ENCODE results near the gene PRKCA.

Gene PRKCA

GRCh38 chr17:66843627-66844026 lies 541.2 kb downstream of the PRKCA start:
- no peak overlapping the region for H3K4me2 ChIP-seq (ENCODE audit: low read length)
- no peaks in the 10 kb centered on the region for H3K27me3 ChIP-seq (ENCODE audit: low read depth, low read length)
- H3K36me3 ChIP-seq (replicated peaks; ENCODE audit: low read depth, low read length), result no peaks in the 10 kb centered on the region
- no peaks in the 10 kb centered on the region for H3K9me3 ChIP-seq (ENCODE audit: insufficient read depth, low read length)
- no peaks in the 10 kb centered on the region for H4K20me1 ChIP-seq (ENCODE audit: insufficient read depth, low read length)
- H3K9ac ChIP-seq (ENCODE audit: low read length), result no peak overlapping the region
- H2AFZ ChIP-seq (ENCODE audit: low read depth, low read length), result no peak overlapping the region
- no peak overlapping the region for H3K4me3 ChIP-seq (ENCODE audit: low read length)
- H3K79me2 ChIP-seq (ENCODE audit: low read length), result no peaks in the 10 kb centered on the region
- no peak for TF ChIP-seq EZH2phosphoT487 (IDR thresholded peaks at IDR 0.05; ENCODE audit: low read depth)
- TF ChIP-seq CTCF (IDR thresholded peaks at IDR 0.05; ENCODE audit: low read depth, low read length), result no peak
- no peak overlapping the region for H3K27ac ChIP-seq (ENCODE audit: low read length)
- H3K4me1 ChIP-seq (ENCODE audit: low read length), result no peaks in the 10 kb centered on the region

GRCh38 chr17:66847704-66848103 lies 545.3 kb downstream of the PRKCA start:
- H2AFZ ChIP-seq (ENCODE audit: low read depth, low read length), result no peak overlapping the region
- no peak overlapping the region for H3K4me3 ChIP-seq (ENCODE audit: low read length)
- no peaks in the 10 kb centered on the region for H3K27me3 ChIP-seq (ENCODE audit: low read depth, low read length)
- H3K79me2 ChIP-seq (ENCODE audit: low read length), result no peaks in the 10 kb centered on the region
- H3K4me2 ChIP-seq (ENCODE audit: low read length), result no peak overlapping the region
- H3K4me1 ChIP-seq (ENCODE audit: low read length), result peaks cover 12% of the 10 kb centered on the region
- H3K9me3 ChIP-seq (ENCODE audit: insufficient read depth, low read length), result no peaks in the 10 kb centered on the region
- H3K27ac ChIP-seq (ENCODE audit: low read length), result no peak overlapping the region
- TF ChIP-seq CTCF (IDR thresholded peaks at IDR 0.05; ENCODE audit: low read depth, low read length) (no peak), EZH2phosphoT487 (IDR thresholded peaks at IDR 0.05; ENCODE audit: low read depth) (no peak)
- no peak overlapping the region for H3K9ac ChIP-seq (ENCODE audit: low read length)
- H4K20me1 ChIP-seq (ENCODE audit: insufficient read depth, low read length), result no peaks in the 10 kb centered on the region
- H3K36me3 ChIP-seq (replicated peaks; ENCODE audit: low read depth, low read length), result no peaks in the 10 kb centered on the region

- Histone ChIP-seq H3K79me2 (ENCODE audit: low read length) (no peaks in the 10 kb centered on the region), H3K9me3 (ENCODE audit: insufficient read depth, low read length) (no peaks in the 10 kb centered on the region), H3K27me3 (ENCODE audit: low read depth, low read length) (no peaks in the 10 kb centered on the region), H2AFZ (ENCODE audit: low read depth, low read length) (no peak overlapping the region), H3K4me1 (ENCODE audit: low read length) (peaks cover 12% of the 10 kb centered on the region), H3K4me3 (ENCODE audit: low read length) (no peak overlapping the region), H3K4me2 (ENCODE audit: low read length) (no peak overlapping the region), H4K20me1 (ENCODE audit: insufficient read depth, low read length) (no peaks in the 10 kb centered on the region), H3K9ac (ENCODE audit: low read length) (no peak overlapping the region), H3K36me3 (replicated peaks; ENCODE audit: low read depth, low read length) (no peaks in the 10 kb centered on the region), H3K27ac (ENCODE audit: low read length) (no peak overlapping the region)
- TF ChIP-seq EZH2phosphoT487 (IDR thresholded peaks at IDR 0.05; ENCODE audit: low read depth) (no peak), CTCF (IDR thresholded peaks at IDR 0.05; ENCODE audit: low read depth, low read length) (no peak)
Observed at GRCh38 chr17:66848496-66848895, 546.1 kb downstream of the PRKCA start.

- no peaks in the 10 kb centered on the region for H3K79me2 ChIP-seq (ENCODE audit: low read length)
- peaks cover 12% of the 10 kb centered on the region for H3K4me1 ChIP-seq (ENCODE audit: low read length)
- H3K4me3 ChIP-seq (ENCODE audit: low read length), result no peak overlapping the region
- H3K36me3 ChIP-seq (replicated peaks; ENCODE audit: low read depth, low read length), result no peaks in the 10 kb centered on the region
- H3K9ac ChIP-seq (ENCODE audit: low read length), result no peak overlapping the region
- no peaks in the 10 kb centered on the region for H3K9me3 ChIP-seq (ENCODE audit: insufficient read depth, low read length)
- no peak for TF ChIP-seq EZH2phosphoT487 (IDR thresholded peaks at IDR 0.05; ENCODE audit: low read depth)
- no peak for TF ChIP-seq CTCF (IDR thresholded peaks at IDR 0.05; ENCODE audit: low read depth, low read length)
- H2AFZ ChIP-seq (ENCODE audit: low read depth, low read length), result no peak overlapping the region
- H3K4me2 ChIP-seq (ENCODE audit: low read length), result no peak overlapping the region
- no peak overlapping the region for H3K27ac ChIP-seq (ENCODE audit: low read length)
- no peaks in the 10 kb centered on the region for H3K27me3 ChIP-seq (ENCODE audit: low read depth, low read length)
- H4K20me1 ChIP-seq (ENCODE audit: insufficient read depth, low read length), result no peaks in the 10 kb centered on the region
Observed at GRCh38 chr17:66849032-66849655, 546.7 kb downstream of the PRKCA start.
